Stimulated activated CD4-positive, alpha-beta T cell treated with anti-CD3 and anti-CD28 coated beads, Interleukin-12 subunit alpha, Interleukin-12 subunit beta, amount 100 ng/mL, for 4 hours (primary cell): ENCODE results near the gene PRXL2C.
"Not testable (repeated sequence)": the region's sequence is repeated elsewhere in the genome, so short reads cannot be mapped to it uniquely, and the experiment has no call there.

ENCODE experiments used
- DNase-seq: peaks from one replicate; pipeline ENCODE4 v3.0.0-alpha.2; 2020

The PRXL2C gene

GRCh38 chr9:96655198-96655851 lies at the start of gene PRXL2C:
Gene PRXL2C (minus strand): TSS chr9:96655317. CDS start chr9:96655281, 36 bp downstream.
- DNase-seq, result peak; percentile 83

GRCh38 chr9:96700721-96701375 lies 45.7 kb upstream of the PRXL2C start:
- not testable (repeated sequence) for DNase-seq

- DNase-seq, result no peak
Observed at GRCh38 chr9:96691326-96691725, 36.2 kb upstream of the PRXL2C start.

GRCh38 chr9:96688745-96689464 lies 33.8 kb upstream of the PRXL2C start:
- DNase-seq, result no peak

GRCh38 chr9:96688187-96688586 lies 33.1 kb upstream of the PRXL2C start:
- DNase-seq, result no peak

- DNase-seq, result peak; percentile 61
Observed at GRCh38 chr9:96686638-96687335, 31.7 kb upstream of the PRXL2C start.

GRCh38 chr9:96680812-96681499 lies 25.8 kb upstream of the PRXL2C start:
- DNase-seq, result no peak

- no peak for DNase-seq
Observed at GRCh38 chr9:96674906-96675538, 19.9 kb upstream of the PRXL2C start.

GRCh38 chr9:96673786-96674185 lies 18.7 kb upstream of the PRXL2C start:
- DNase-seq, result not testable (repeated sequence)

GRCh38 chr9:96668868-96669534 lies 13.9 kb upstream of the PRXL2C start:
- no peak for DNase-seq

- DNase-seq, result no peak
Observed at GRCh38 chr9:96667363-96667728, 12.2 kb upstream of the PRXL2C start.

GRCh38 chr9:96666653-96667362 lies 11.7 kb upstream of the PRXL2C start:
- not testable (repeated sequence) for DNase-seq

GRCh38 chr9:96665789-96666188 lies 10.7 kb upstream of the PRXL2C start:
- DNase-seq, result no peak

GRCh38 chr9:96663506-96664120 lies 8.5 kb upstream of the PRXL2C start:
- DNase-seq, result no peak

GRCh38 chr9:96661711-96662110 lies 6.6 kb upstream of the PRXL2C start:
- no peak for DNase-seq

GRCh38 chr9:96660692-96661248 lies 5.7 kb upstream of the PRXL2C start:
- no peak for DNase-seq

GRCh38 chr9:96654450-96655197 lies 493 bp downstream of the PRXL2C start:
- peak; percentile 44 for DNase-seq

GRCh38 chr9:96651626-96652025 lies 3.5 kb downstream of the PRXL2C start:
- no peak for DNase-seq

- no peak for DNase-seq
Observed at GRCh38 chr9:96649620-96650324, 5.3 kb downstream of the PRXL2C start.
